Glutamatergic neuron (in vitro differentiated cells): Measurements from ENCODE around the gene PASK. TPM values are rescaled to one million over a fixed set of nuclear protein-coding genes. Genes with fewer than 3 reads are reported as not detected.

Source experiments
- DNase-seq: peaks from one replicate; pipeline ENCODE4 v3.0.0; 2022
- H3K27ac Mint-ChIP-seq: one replicate; pipeline ENCODE4 v1.8.0; 2020; ENCODE audit warnings: mild to moderate bottlenecking, mixed read lengths, inconsistent platforms; ENCODE audit not compliant: unreplicated experiment
- H3K27me3 Mint-ChIP-seq: one replicate; pipeline ENCODE4 v1.8.0; 2020; ENCODE audit warnings: mild to moderate bottlenecking, moderate library complexity, mixed read lengths, inconsistent platforms; ENCODE audit not compliant: unreplicated experiment
- H3K36me3 Mint-ChIP-seq: one replicate; pipeline ENCODE4 v1.8.0; 2020; ENCODE audit warnings: mild to moderate bottlenecking, mixed read lengths, inconsistent platforms; ENCODE audit not compliant: unreplicated experiment
- H3K4me1 Mint-ChIP-seq: one replicate; pipeline ENCODE4 v1.8.0; 2020; ENCODE audit warnings: mild to moderate bottlenecking, low read depth, mixed read lengths, inconsistent platforms; ENCODE audit not compliant: unreplicated experiment
- H3K4me3 Mint-ChIP-seq: one replicate; pipeline ENCODE4 v1.8.0; 2020; ENCODE audit warnings: mild to moderate bottlenecking, mixed read lengths, inconsistent platforms; ENCODE audit not compliant: unreplicated experiment
- H3K9me3 Mint-ChIP-seq: one replicate; pipeline ENCODE4 v1.8.0; 2020; ENCODE audit warnings: mild to moderate bottlenecking, moderate library complexity, mixed read lengths, inconsistent platforms; ENCODE audit not compliant: unreplicated experiment
- CTCF ChIP-seq: fragments of 200-600 bp; sonication (generic); IDR thresholded peaks from one replicate; pipeline ENCODE4 v1.5.0; 2021; ENCODE audit not compliant: partially characterized antibody, unreplicated experiment
- total RNA-seq: library from RNA; stranded (reverse); fragmentation: NEBNext Ultra II Directional; extraction: Animal tissue kit (Norgen Biotek cat#: 25700); gene quantifications from one replicate; pipeline ENCODE4 v1.2.1, GENCODE V29; 2021; ENCODE audit not compliant: unreplicated experiment

The PASK gene
- total RNA-seq, 1 donor from 2014 or later, result 24.4 TPM

- peaks cover 1% of the 10 kb centered on the region for H3K9me3 Mint-ChIP-seq
- H3K36me3 Mint-ChIP-seq, result no peaks in the 10 kb centered on the region
- no peak for DNase-seq
- peaks cover 3% of the 10 kb centered on the region for H3K4me1 Mint-ChIP-seq
- no peak overlapping the region for H3K4me3 Mint-ChIP-seq
- H3K27me3 Mint-ChIP-seq, result peaks cover 4% of the 10 kb centered on the region
- H3K27ac Mint-ChIP-seq, result no peak overlapping the region
- TF ChIP-seq CTCF, result no peak
Observed at GRCh38 chr2:241128266-241128665, 21.0 kb downstream of the PASK start.

GRCh38 chr2:241126771-241127202 is 22.5 kb downstream of the PASK start:
- Mint-ChIP-seq H3K27me3 (peaks cover 4% of the 10 kb centered on the region), H3K4me1 (peaks cover 3% of the 10 kb centered on the region), H3K27ac (no peak overlapping the region), H3K9me3 (peaks cover 1% of the 10 kb centered on the region), H3K36me3 (no peaks in the 10 kb centered on the region), H3K4me3 (no peak overlapping the region)
- TF ChIP-seq CTCF, result no peak
- DNase-seq, result no peak

- H3K36me3 Mint-ChIP-seq, result peaks cover under 1% of the 10 kb centered on the region
- no peak for DNase-seq
- peaks cover 3% of the 10 kb centered on the region for H3K4me1 Mint-ChIP-seq
- H3K4me3 Mint-ChIP-seq, result no peak overlapping the region
- H3K27ac Mint-ChIP-seq, result no peak overlapping the region
- H3K9me3 Mint-ChIP-seq, result peaks cover 1% of the 10 kb centered on the region
- no peak for TF ChIP-seq CTCF
- H3K27me3 Mint-ChIP-seq, result peaks cover 4% of the 10 kb centered on the region
Observed at GRCh38 chr2:241126201-241126611, 23.1 kb downstream of the PASK start.

GRCh38 chr2:241125626-241126025 is 23.6 kb downstream of the PASK start:
- TF ChIP-seq CTCF, result no peak
- no peak overlapping the region for H3K4me3 Mint-ChIP-seq
- peaks cover 4% of the 10 kb centered on the region for H3K27me3 Mint-ChIP-seq
- DNase-seq, result no peak
- peaks cover 3% of the 10 kb centered on the region for H3K4me1 Mint-ChIP-seq
- H3K27ac Mint-ChIP-seq, result no peak overlapping the region
- H3K36me3 Mint-ChIP-seq, result peaks cover 5% of the 10 kb centered on the region
- H3K9me3 Mint-ChIP-seq, result peaks cover 1% of the 10 kb centered on the region

GRCh38 chr2:241123816-241124536 is 25.3 kb downstream of the PASK start:
- peaks cover 3% of the 10 kb centered on the region for H3K4me1 Mint-ChIP-seq
- no peak for TF ChIP-seq CTCF
- H3K4me3 Mint-ChIP-seq, result no peak overlapping the region
- H3K9me3 Mint-ChIP-seq, result no peaks in the 10 kb centered on the region
- H3K27me3 Mint-ChIP-seq, result peaks cover 4% of the 10 kb centered on the region
- peak; percentile 40 for DNase-seq
- peaks cover 5% of the 10 kb centered on the region for H3K36me3 Mint-ChIP-seq
- no peak overlapping the region for H3K27ac Mint-ChIP-seq
